ENCODE results near the gene INAVA. TPM values are rescaled to one million over a fixed set of nuclear protein-coding genes. Genes with fewer than 3 reads are reported as not detected.

Gene INAVA
- total and polyA plus RNA-seq, 2 of the 13 experiments (the other 11 are each of a cell fraction or from before 2014, with no cell fraction given) = 6.0 to 13.5 TPM

DNA sequence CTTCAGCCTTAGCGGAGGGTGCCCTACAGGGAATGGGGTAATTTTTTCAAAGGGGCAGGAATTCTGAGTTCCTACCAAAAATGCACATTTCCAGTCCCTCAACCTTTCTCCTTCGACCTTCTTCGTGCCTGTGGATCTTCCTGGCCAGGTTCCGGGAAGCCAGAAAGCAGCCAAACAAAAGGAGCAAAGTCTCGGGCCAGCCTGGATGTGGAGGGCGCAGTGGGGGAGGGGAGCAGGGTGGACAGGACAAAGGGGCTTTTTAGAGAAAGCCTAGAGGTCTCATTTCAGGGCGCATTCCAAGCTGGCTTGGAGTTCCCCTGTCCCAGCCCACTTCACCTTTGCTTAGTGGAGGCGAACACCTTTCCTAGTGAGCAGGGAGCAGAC lies 2.9 kb upstream of the INAVA start (continued):
- TF ChIP-seq ZNF431 (CRISPR knock-in tag; IDR thresholded peaks at IDR 0.05; ENCODE audit: borderline replicate concordance, low read depth) = no peak
- TF ChIP-seq NR2F6 (IDR thresholded peaks at IDR 0.05) = peak; percentile 60; the same call in 1 of the 2 replicates
- TF ChIP-seq NR2F6 (CRISPR knock-in tag; IDR thresholded peaks at IDR 0.05) = peak; percentile 63
- TF ChIP-seq NFKB2 (CRISPR knock-in tag; IDR thresholded peaks at IDR 0.05; ENCODE audit: borderline replicate concordance) = 0 out of 2 replicates have a peak, but pooled peaks have one; percentile 12
- TF ChIP-seq ZBTB1 (CRISPR knock-in tag; IDR thresholded peaks at IDR 0.05; ENCODE audit: borderline replicate concordance) = no peak
- no peak for TF ChIP-seq ZNF746 (CRISPR knock-in tag; IDR thresholded peaks at IDR 0.05)
- TF ChIP-seq, protein P1, sequence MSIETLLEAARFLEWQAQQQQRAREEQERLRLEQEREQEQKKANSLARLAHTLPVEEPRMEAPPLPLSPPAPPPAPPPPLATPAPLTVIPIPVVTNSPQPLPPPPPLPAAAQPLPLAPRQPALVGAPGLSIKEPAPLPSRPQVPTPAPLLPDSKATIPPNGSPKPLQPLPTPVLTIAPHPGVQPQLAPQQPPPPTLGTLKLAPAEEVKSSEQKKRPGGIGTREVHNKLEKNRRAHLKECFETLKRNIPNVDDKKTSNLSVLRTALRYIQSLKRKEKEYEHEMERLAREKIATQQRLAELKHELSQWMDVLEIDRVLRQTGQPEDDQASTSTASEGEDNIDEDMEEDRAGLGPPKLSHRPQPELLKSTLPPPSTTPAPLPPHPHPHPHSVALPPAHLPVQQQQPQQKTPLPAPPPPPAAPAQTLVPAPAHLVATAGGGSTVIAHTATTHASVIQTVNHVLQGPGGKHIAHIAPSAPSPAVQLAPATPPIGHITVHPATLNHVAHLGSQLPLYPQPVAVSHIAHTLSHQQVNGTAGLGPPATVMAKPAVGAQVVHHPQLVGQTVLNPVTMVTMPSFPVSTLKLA (IDR thresholded peaks at IDR 0.05) = no peak
- TF ChIP-seq ZIK1 (CRISPR knock-in tag; IDR thresholded peaks at IDR 0.05; ENCODE audit: borderline replicate concordance, low read depth) = no peak
- TF ChIP-seq ZNF124 (CRISPR knock-in tag; IDR thresholded peaks at IDR 0.05) = no peak
- TF ChIP-seq ELF4 (CRISPR knock-in tag; IDR thresholded peaks at IDR 0.05; ENCODE audit: borderline replicate concordance) = no peak
- TF ChIP-seq FOXC1 (CRISPR knock-in tag; IDR thresholded peaks at IDR 0.05; ENCODE audit: borderline replicate concordance) = no peak
- no peak; the same call in 1 of the 2 replicates for TF ChIP-seq MYC (CRISPR knock-in tag; IDR thresholded peaks at IDR 0.05; ENCODE audit: borderline replicate concordance)
- TF ChIP-seq REL (CRISPR knock-in tag; conservative IDR thresholded peaks at IDR 0.05) = no peak
- TF ChIP-seq RNF2 (conservative IDR thresholded peaks at IDR 0.05; ENCODE audit: low read depth) = no peak
- TF ChIP-seq ZFP62 (CRISPR knock-in tag; IDR thresholded peaks at IDR 0.05) = no peak
- TF ChIP-seq KLF16 (CRISPR knock-in tag; IDR thresholded peaks at IDR 0.05) = no peak
- TF ChIP-seq, protein P2, sequence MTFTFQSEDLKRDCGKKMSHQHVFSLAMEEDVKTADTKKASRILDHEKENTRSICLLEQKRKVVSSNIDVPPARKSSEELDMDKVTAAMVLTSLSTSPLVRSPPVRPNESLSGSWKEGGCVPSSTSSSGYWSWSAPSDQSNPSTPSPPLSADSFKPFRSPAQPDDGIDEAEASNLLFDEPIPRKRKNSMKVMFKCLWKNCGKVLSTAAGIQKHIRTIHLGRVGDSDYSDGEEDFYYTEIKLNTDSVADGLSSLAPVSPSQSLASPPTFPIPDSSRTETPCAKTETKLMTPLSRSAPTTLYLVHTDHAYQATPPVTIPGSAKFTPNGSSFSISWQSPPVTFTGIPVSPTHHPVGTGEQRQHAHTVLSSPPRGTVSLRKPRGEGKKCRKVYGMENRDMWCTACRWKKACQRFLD (CRISPR knock-in tag; IDR thresholded peaks at IDR 0.05; ENCODE audit: borderline replicate concordance) = no peak
- no peak for TF ChIP-seq ZNF569 (CRISPR knock-in tag; IDR thresholded peaks at IDR 0.05; ENCODE audit: borderline replicate concordance)
- no peak for TF ChIP-seq SALL2 (CRISPR knock-in tag; IDR thresholded peaks at IDR 0.05)
- TF ChIP-seq ZNF672 (CRISPR knock-in tag; IDR thresholded peaks at IDR 0.05) = no peak
- TF ChIP-seq, protein P3, sequence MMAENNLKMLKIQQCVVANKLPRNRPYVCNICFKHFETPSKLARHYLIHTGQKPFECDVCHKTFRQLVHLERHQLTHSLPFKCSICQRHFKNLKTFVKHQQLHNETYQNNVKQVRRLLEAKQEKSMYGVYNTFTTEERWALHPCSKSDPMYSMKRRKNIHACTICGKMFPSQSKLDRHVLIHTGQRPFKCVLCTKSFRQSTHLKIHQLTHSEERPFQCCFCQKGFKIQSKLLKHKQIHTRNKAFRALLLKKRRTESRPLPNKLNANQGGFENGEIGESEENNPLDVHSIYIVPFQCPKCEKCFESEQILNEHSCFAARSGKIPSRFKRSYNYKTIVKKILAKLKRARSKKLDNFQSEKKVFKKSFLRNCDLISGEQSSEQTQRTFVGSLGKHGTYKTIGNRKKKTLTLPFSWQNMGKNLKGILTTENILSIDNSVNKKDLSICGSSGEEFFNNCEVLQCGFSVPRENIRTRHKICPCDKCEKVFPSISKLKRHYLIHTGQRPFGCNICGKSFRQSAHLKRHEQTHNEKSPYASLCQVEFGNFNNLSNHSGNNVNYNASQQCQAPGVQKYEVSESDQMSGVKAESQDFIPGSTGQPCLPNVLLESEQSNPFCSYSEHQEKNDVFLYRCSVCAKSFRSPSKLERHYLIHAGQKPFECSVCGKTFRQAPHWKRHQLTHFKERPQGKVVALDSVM (CRISPR knock-in tag; IDR thresholded peaks at IDR 0.05) = 0 out of 2 replicates have a peak, but pooled peaks have one; percentile 18
- TF ChIP-seq ZFY (CRISPR knock-in tag; IDR thresholded peaks at IDR 0.05) = no peak
- 0 out of 2 replicates have a peak, but pooled peaks have one; percentile 1 for TF ChIP-seq FIP1L1 (IDR thresholded peaks at IDR 0.05; ENCODE audit: borderline replicate concordance, insufficient read depth, low read depth, low read length)
- TF ChIP-seq, protein P4, sequence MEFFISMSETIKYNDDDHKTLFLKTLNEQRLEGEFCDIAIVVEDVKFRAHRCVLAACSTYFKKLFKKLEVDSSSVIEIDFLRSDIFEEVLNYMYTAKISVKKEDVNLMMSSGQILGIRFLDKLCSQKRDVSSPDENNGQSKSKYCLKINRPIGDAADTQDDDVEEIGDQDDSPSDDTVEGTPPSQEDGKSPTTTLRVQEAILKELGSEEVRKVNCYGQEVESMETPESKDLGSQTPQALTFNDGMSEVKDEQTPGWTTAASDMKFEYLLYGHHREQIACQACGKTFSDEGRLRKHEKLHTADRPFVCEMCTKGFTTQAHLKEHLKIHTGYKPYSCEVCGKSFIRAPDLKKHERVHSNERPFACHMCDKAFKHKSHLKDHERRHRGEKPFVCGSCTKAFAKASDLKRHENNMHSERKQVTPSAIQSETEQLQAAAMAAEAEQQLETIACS (CRISPR knock-in tag; IDR thresholded peaks at IDR 0.05) = no peak
- peak; percentile 42; the same call in 1 of the 2 replicates for TF ChIP-seq ONECUT2 (CRISPR knock-in tag; IDR thresholded peaks at IDR 0.05)
- TF ChIP-seq, protein P5, sequence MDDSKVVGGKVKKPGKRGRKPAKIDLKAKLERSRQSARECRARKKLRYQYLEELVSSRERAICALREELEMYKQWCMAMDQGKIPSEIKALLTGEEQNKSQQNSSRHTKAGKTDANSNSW (CRISPR knock-in tag; IDR thresholded peaks at IDR 0.05; ENCODE audit: borderline replicate concordance) = no peak
